Neuronal stem cell (in vitro differentiated cells): ENCODE results near the gene TRAF3.
A peak's percentile ranks its signal among the peaks of the same experiment; 100 is the strongest.

Experiments
- DNase-seq: peaks from one replicate; pipeline ENCODE4 v3.0.0-alpha.2; 2013; ENCODE audit warnings: low spot score
- H2AFZ ChIP-seq: one replicate; pipeline ENCODE4 v1.6.1; 2013; ENCODE audit warnings: mild to moderate bottlenecking, low read length, inconsistent platforms
- H2AK5ac ChIP-seq: 2 replicates; pipeline ENCODE4 v1.6.1; 2013; ENCODE audit warnings: low read depth, mild to moderate bottlenecking, inconsistent platforms, low read length, moderate library complexity, mixed read lengths
- H2BK120ac ChIP-seq: 2 replicates; pipeline ENCODE4 v1.6.1; 2013; ENCODE audit warnings: low read depth, mild to moderate bottlenecking, inconsistent platforms, low read length, moderate library complexity, mixed read lengths
- H2BK12ac ChIP-seq: one replicate; pipeline ENCODE4 v1.6.1; 2013; ENCODE audit warnings: low read length, inconsistent platforms
- H2BK15ac ChIP-seq: 2 replicates; pipeline ENCODE4 v1.6.1; 2013; ENCODE audit warnings: mild to moderate bottlenecking, low read length, inconsistent platforms, mixed read lengths
- H2BK5ac ChIP-seq: one replicate; pipeline ENCODE4 v1.6.1; 2013; ENCODE audit warnings: inconsistent platforms, mild to moderate bottlenecking, low read length, moderate library complexity
- H3K14ac ChIP-seq: one replicate; pipeline ENCODE4 v1.6.1; 2013; ENCODE audit warnings: low read length, inconsistent platforms
- H3K18ac ChIP-seq: 2 replicates; pipeline ENCODE4 v1.6.1; 2013; ENCODE audit warnings: low read length, inconsistent platforms
- H3K23ac ChIP-seq: 2 replicates; pipeline ENCODE4 v1.6.1; 2013; ENCODE audit warnings: low read depth, mild to moderate bottlenecking, mixed read lengths, low read length, inconsistent platforms; ENCODE audit not compliant: poor library complexity
- H3K27ac ChIP-seq: replicated peaks from 3 replicates; pipeline ENCODE4 v1.5.1; 2013; ENCODE audit warnings: low read length, inconsistent platforms
- H3K27me3 ChIP-seq, 3 experiments: 2 replicates each; pipeline ENCODE4 v1.6.1; 2013; ENCODE audit warnings: low read length in 3 of 3, mild to moderate bottlenecking in 2 of 3, inconsistent platforms in 1 of 3, low read depth in 1 of 3, mixed read lengths in 1 of 3, moderate library complexity in 1 of 3; ENCODE audit not compliant: control insufficient read depth in 3 of 3, insufficient read depth in 3 of 3
- H3K36me3 ChIP-seq, 2 donors: replicated peaks in 1 of 2; 2 replicates each; pipeline ENCODE4 v1.6.1; 2013; ENCODE audit warnings: low read length in 2 of 2; ENCODE audit not compliant: control insufficient read depth in 2 of 2, insufficient read depth in 2 of 2
- H3K4ac ChIP-seq: 2 replicates; pipeline ENCODE4 v1.6.1; 2013; ENCODE audit warnings: inconsistent platforms, mild to moderate bottlenecking, low read length, moderate library complexity
- H3K4me1 ChIP-seq, 2 donors: 1 replicate in 1 of 2; 2 replicates in 1 of 2; pipeline ENCODE4 v1.6.1; 2013; ENCODE audit warnings: low read length in 2 of 2, low read depth in 1 of 2; ENCODE audit not compliant: control insufficient read depth in 2 of 2, insufficient read depth in 1 of 2
- H3K4me2 ChIP-seq: one replicate; pipeline ENCODE4 v1.6.1; 2013; ENCODE audit warnings: mild to moderate bottlenecking, low read length, inconsistent platforms; ENCODE audit not compliant: insufficient read depth, poor library complexity, severe bottlenecking
- H3K4me3 ChIP-seq, 2 donors: 2 replicates each; pipeline ENCODE4 v1.5.1; 2013; ENCODE audit warnings: low read length in 2 of 2, mild to moderate bottlenecking in 2 of 2, inconsistent platforms in 1 of 2, moderate library complexity in 1 of 2
- H3K79me1 ChIP-seq: one replicate; pipeline ENCODE4 v1.6.1; 2013; ENCODE audit warnings: low read depth, mild to moderate bottlenecking, inconsistent platforms, low read length, moderate library complexity
- H3K9ac ChIP-seq: one replicate; pipeline ENCODE4 v1.6.1; 2013; ENCODE audit warnings: mild to moderate bottlenecking, low read depth, low read length, inconsistent platforms; ENCODE audit not compliant: poor library complexity
- H3K9me3 ChIP-seq, 2 donors: replicated peaks in 1 of 2; 2 replicates each; pipeline versions ENCODE3 to v1.6.1; 2013; ENCODE audit warnings: low read length in 2 of 2, mild to moderate bottlenecking in 2 of 2, inconsistent platforms in 1 of 2, low read depth in 1 of 2, mixed read lengths in 1 of 2, moderate library complexity in 1 of 2; ENCODE audit not compliant: control insufficient read depth in 2 of 2, insufficient read depth in 1 of 2
- H4K8ac ChIP-seq: one replicate; pipeline ENCODE4 v1.6.1; 2013; ENCODE audit warnings: low read depth, mild to moderate bottlenecking, inconsistent platforms, low read length, moderate library complexity
- H4K91ac ChIP-seq: one replicate; pipeline ENCODE4 v1.6.1; 2013; ENCODE audit warnings: low read length, low read depth, mild to moderate bottlenecking, inconsistent platforms; ENCODE audit not compliant: poor library complexity
- WGBS, 2 donors: extraction: QIAGEN DNeasy Blood & Tissue Kit; methylation state at CpG; one replicate each; pipeline ENCODE4 v1.1.7; 2013; ENCODE audit warnings: missing lambda C conversion rate in 2 of 2, mixed read lengths in 1 of 2; ENCODE audit not compliant: insufficient read length in 2 of 2, insufficient replicate concordance in 1 of 2; ENCODE audit errors: extremely low coverage in 2 of 2; 5-methylcytosine and 5-hydroxymethylcytosine counted together

The TRAF3 gene

GRCh38 chr14:102903889-102904512 lies 126.8 kb downstream of the TRAF3 start:
- Histone ChIP-seq H3K4me2 (no peak overlapping the region), H3K9ac (no peak overlapping the region), H3K4me1 (no peaks in the 10 kb centered on the region), H4K8ac (no peak overlapping the region), H3K14ac (no peak overlapping the region), H3K18ac (peak overlapping the region; percentile 9), H3K9me3 (peaks cover 12 to 13% of the 10 kb centered on the region in 2 donors), H2BK12ac (no peak overlapping the region), H2BK15ac (no peak overlapping the region), H4K91ac (no peak overlapping the region), H2BK120ac (no peak overlapping the region), H3K27me3 (no peaks in the 10 kb centered on the region), H3K4me3 (no peak overlapping the region), H2AK5ac (no peak overlapping the region), H3K36me3 (peaks cover 15 to 52% of the 10 kb centered on the region in 2 donors), H3K27ac (no peak overlapping the region), H2BK5ac (no peak overlapping the region), H2AFZ (no peak overlapping the region), H3K23ac (peak overlapping the region; percentile 59), H3K4ac (no peak overlapping the region), H3K79me1 (no peaks in the 10 kb centered on the region)
- no peak for DNase-seq
- no CpG with 5 or more reads among the region's 7 CpGs for WGBS, 2 donors

GRCh38 chr14:102905116-102906108 lies 128.2 kb downstream of the TRAF3 start:
- Histone ChIP-seq H2BK15ac (no peak overlapping the region), H3K23ac (no peak overlapping the region), H3K14ac (no peak overlapping the region), H4K8ac (no peak overlapping the region), H2BK120ac (no peak overlapping the region), H2BK5ac (no peak overlapping the region), H3K27ac (no peak overlapping the region), H3K79me1 (no peaks in the 10 kb centered on the region), H3K27me3 (no peaks in the 10 kb centered on the region), H2AK5ac (no peak overlapping the region), H4K91ac (no peak overlapping the region), H3K9me3 (peaks cover 11 to 13% of the 10 kb centered on the region in 2 donors), H3K4me2 (no peak overlapping the region), H2AFZ (no peak overlapping the region), H3K4ac (no peak overlapping the region), H3K18ac (no peak overlapping the region), H3K4me1 (no peaks in the 10 kb centered on the region), H3K4me3 (no peak overlapping the region), H2BK12ac (no peak overlapping the region), H3K9ac (no peak overlapping the region), H3K36me3 (peaks cover 15 to 47% of the 10 kb centered on the region in 2 donors)
- no peak for DNase-seq
- no CpG with 5 or more reads among the region's 38 CpGs for WGBS, 2 donors

GRCh38 chr14:102906616-102907302 lies 129.5 kb downstream of the TRAF3 start:
- H3K36me3 ChIP-seq: peaks cover 15 to 48% of the 10 kb centered on the region in 2 donors
- H3K14ac ChIP-seq: no peak overlapping the region
- no peak overlapping the region for H3K4ac ChIP-seq
- H3K4me2 ChIP-seq: no peak overlapping the region
- H4K8ac ChIP-seq: no peak overlapping the region
- H3K4me3 ChIP-seq: no peak overlapping the region
- no peak overlapping the region for H2BK15ac ChIP-seq
- no peak overlapping the region for H2AFZ ChIP-seq
- no peak overlapping the region for H4K91ac ChIP-seq
- no peak overlapping the region for H2BK12ac ChIP-seq
- H2AK5ac ChIP-seq: no peak overlapping the region
- no peaks in the 10 kb centered on the region for H3K4me1 ChIP-seq
- no peak overlapping the region for H2BK120ac ChIP-seq
- WGBS, 2 donors: no CpG with 5 or more reads among the region's 30 CpGs
- no peak overlapping the region for H3K9ac ChIP-seq
- no peak overlapping the region for H2BK5ac ChIP-seq
- DNase-seq: no peak
- peaks cover 11 to 13% of the 10 kb centered on the region in 2 donors for H3K9me3 ChIP-seq
- H3K18ac ChIP-seq: no peak overlapping the region
- peaks cover 1% of the 10 kb centered on the region for H3K79me1 ChIP-seq
- H3K27ac ChIP-seq: no peak overlapping the region
- no peak overlapping the region for H3K23ac ChIP-seq
- no peaks in the 10 kb centered on the region for H3K27me3 ChIP-seq
